Left lung (tissue), 14 donors: ENCODE results near the gene MAP1B. TPM values are rescaled to one million over a fixed set of nuclear protein-coding genes. Genes with fewer than 3 reads are reported as not detected.

Source experiments
- ATAC-seq: fragments of 200-7000 bp; cut with Tn5 transposase; one replicate; pipeline ENCODE4 v1.9.1; 2020; ENCODE audit warnings: moderate library complexity
- DNase-seq, 4 donors: peaks; one replicate each; pipeline ENCODE4 v3.0.0-alpha.2; 2013 to 2020
- H3K27ac ChIP-seq, 2 donors: fragments of 200-600 bp; sonication (generic) in 1 of 2; one replicate each; pipeline versions ENCODE4 v1.5.0 to v1.8.0; 2020 to 2021
- H3K27me3 ChIP-seq, 2 donors: fragments of 200-600 bp; sonication (generic) in 1 of 2; one replicate each; pipeline versions ENCODE4 v1.5.0 to v1.8.0; 2020 to 2021
- H3K36me3 ChIP-seq, 2 donors: fragments of 200-600 bp; sonication (generic) in 1 of 2; one replicate each; pipeline versions ENCODE4 v1.5.0 to v1.8.0; 2020 to 2021
- H3K4me1 ChIP-seq, 2 donors: fragments of 200-600 bp; one replicate each; pipeline ENCODE4 v1.8.0; 2021
- H3K4me3 ChIP-seq, 2 donors: fragments of 200-600 bp; sonication (generic) in 1 of 2; one replicate each; pipeline versions ENCODE4 v1.5.0 to v1.8.0; 2020 to 2021; ENCODE audit warnings: mild to moderate bottlenecking in 1 of 2
- H3K9me3 ChIP-seq, 2 donors: fragments of 200-600 bp; sonication (generic) in 1 of 2; one replicate each; pipeline versions ENCODE4 v1.5.0 to v1.8.0; 2020 to 2021
- CTCF ChIP-seq, 2 donors: fragments of 200-600 bp; sonication (generic) in 1 of 2; IDR thresholded peaks; one replicate each; pipeline versions ENCODE4 v1.5.0 to v1.8.0; 2021; ENCODE audit warnings: antibody characterized with exemption in 2 of 2
- intact Hi-C, 2 donors: fragments of 100-400 bp; cut with DNase I; formaldehyde crosslinking; loops; one replicate each; pipeline versions ENCODE4 v1.11.2 to v1.14.2; 2022
- long read RNA-seq, 12 donors: library from polyadenylated mRNA in 2 of 12; unstranded in 2 of 12; transcript quantifications; one replicate each; pipeline ENCODE4 v2.0.0 and lab custom pipeline, GENCODE V29; 2019 to 2026
- polyA plus RNA-seq, 6 donors: library from polyadenylated mRNA; unstranded; fragments of 120-200 nt; gene quantifications; one replicate each; pipeline ENCODE4 v1.2.1, GENCODE V29; 2013; ENCODE audit not compliant: insufficient read length in 6 of 6
- total RNA-seq, 2 donors: library from RNA; stranded (reverse); fragmentation: NEBNext Ultra II Directional; extraction: Animal tissue kit (Norgen Biotek cat#: 25700); gene quantifications; one replicate each; pipeline ENCODE4 v1.2.1, GENCODE V29; 2021
- donor health status: DM: no; HTN: yes; CAD: no.
- donor health status: DM: no; HTN: no; CAD: no.

MAP1B gene
- total RNA-seq (10 to 100 TPM; 53.0 to 62.6 TPM), polyA plus RNA-seq (10 to 100 TPM; 14.6 to 25.0 (median 22.1) TPM)
- long read RNA-seq, donor 1, partial matches to known transcripts, result 21 of 22 reads
- long read RNA-seq, donor 1, other reads (novel, unspliced or antisense), result 0 of 22 reads
- long read RNA-seq, donor 2, partial matches to known transcripts, result 34 of 35 reads
- long read RNA-seq, donor 2, other reads (novel, unspliced or antisense), result 0 of 35 reads
- long read RNA-seq, donor 3, result 0 reads
- long read RNA-seq, donor 4, partial matches to known transcripts, result 24 of 26 reads
- long read RNA-seq, donor 4, other reads (novel, unspliced or antisense), result 2 of 26 reads
- long read RNA-seq, donor 5, partial matches to known transcripts, result 19 of 19 reads
- long read RNA-seq, donor 5, other reads (novel, unspliced or antisense), result 0 of 19 reads
- long read RNA-seq, donor 6, result 0 reads
- long read RNA-seq, donor 7, result 0 reads
- long read RNA-seq, donor 8, partial matches to known transcripts, result 47 of 47 reads
- long read RNA-seq, donor 8, other reads (novel, unspliced or antisense), result 0 of 47 reads
- long read RNA-seq, donor 9, result 0 reads
- long read RNA-seq, donor 10, partial matches to known transcripts, result 33 of 34 reads
- long read RNA-seq, donor 10, other reads (novel, unspliced or antisense), result 1 of 34 reads
- long read RNA-seq, donor 11, transcript MAP1B-203 (4 exons, 2,079 nt), result major isoform, 7 of 172 reads
- long read RNA-seq, donor 11, partial matches to known transcripts, result 152 of 172 reads
- long read RNA-seq, donor 11, other reads (novel, unspliced or antisense), result 11 of 172 reads
- long read RNA-seq, donor 12, result 0 reads

- peak; percentile 49 to 79 (median 64) for DNase-seq
- ATAC-seq, result peak; percentile 72
- Histone ChIP-seq H3K27ac (peak within 1 kb of the TSS; percentile 26 to 59), H3K27me3 (peaks cover 26 to 55% of the 10 kb centered on the region in 2 donors), H3K4me1 (peaks cover 0 to 28% of the 10 kb centered on the region in 2 donors), H3K36me3 (no peaks in the 10 kb centered on the region), H3K9me3 (no peaks in the 10 kb centered on the region), H3K4me3 (peak within 1 kb of the TSS; percentile 47 to 53)
- intact Hi-C loops, result no loop called here
- TF ChIP-seq CTCF (IDR thresholded peaks at IDR 0.05), result no peak
Measured at GRCh38 chr5:72107131-72107900, at the start of gene MAP1B. Gene MAP1B, plus strand, starts transcription at chr5:72107475. Its CDS starts 57 bp downstream, at chr5:72107532.

DNA sequence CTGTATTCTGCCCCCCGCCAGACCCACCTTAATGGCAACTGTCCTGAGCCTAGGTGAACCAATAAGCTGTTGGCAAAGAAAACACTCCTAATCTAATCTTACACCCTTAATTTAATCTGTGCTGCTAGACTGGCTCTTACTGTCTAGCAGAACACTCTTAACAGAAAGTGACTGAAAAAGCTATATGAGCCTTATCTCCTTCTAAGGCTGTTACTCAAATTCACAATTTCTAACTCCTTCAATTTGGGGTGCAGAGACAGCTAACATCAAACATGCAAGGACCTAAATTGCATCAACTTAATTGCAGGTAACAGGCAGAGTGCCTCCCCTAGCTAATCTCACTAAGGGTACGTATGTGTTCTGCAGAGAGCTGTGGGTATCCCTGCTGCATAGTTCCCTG, 49.5 kb upstream of the MAP1B start:
- Histone ChIP-seq H3K4me3 (no peak overlapping the region), H3K9me3 (peaks cover 0 to 2% of the 10 kb centered on the region in 2 donors), H3K4me1 (no peaks in the 10 kb centered on the region), H3K36me3 (no peaks in the 10 kb centered on the region), H3K27me3 (peaks cover 0 to 12% of the 10 kb centered on the region in 2 donors), H3K27ac (no peak overlapping the region)
- ATAC-seq (no peak), DNase-seq (no peak)
- TF ChIP-seq CTCF (IDR thresholded peaks at IDR 0.05), result no peak
- intact Hi-C loops, result no loop called here

DNA sequence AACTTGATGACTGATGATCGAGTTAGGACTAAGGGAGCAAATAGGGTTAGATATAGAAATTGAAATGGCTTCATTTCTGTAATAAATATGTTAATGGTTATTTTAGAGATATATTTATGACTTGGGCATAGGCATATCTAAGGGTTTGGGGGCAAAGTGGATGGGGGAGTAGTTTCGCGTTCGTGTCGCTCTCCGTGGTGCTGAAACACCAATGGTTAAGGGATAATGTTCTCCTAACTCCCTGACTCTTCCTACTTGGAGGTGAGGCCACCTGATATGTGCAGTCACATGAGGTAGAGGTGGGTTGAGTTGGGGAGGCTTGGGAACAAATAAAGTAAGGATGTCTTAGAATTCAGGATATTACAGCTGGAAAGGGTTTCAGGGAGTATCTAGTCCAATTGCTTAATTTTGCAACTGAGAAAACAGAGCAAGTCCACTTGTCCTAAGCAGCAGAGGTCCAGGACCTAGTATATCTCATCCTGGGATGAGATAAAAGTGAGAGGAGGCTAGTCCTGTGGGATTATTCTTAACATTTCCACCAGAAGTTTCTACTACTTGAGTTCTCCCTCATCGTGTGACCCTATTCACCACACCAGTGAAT, 44.0 kb upstream of the MAP1B start:
- TF ChIP-seq CTCF (IDR thresholded peaks at IDR 0.05), result no peak
- Histone ChIP-seq H3K4me3 (no peak overlapping the region), H3K4me1 (no peaks in the 10 kb centered on the region), H3K27me3 (peaks cover 0 to 10% of the 10 kb centered on the region in 2 donors), H3K36me3 (no peaks in the 10 kb centered on the region), H3K27ac (no peak overlapping the region), H3K9me3 (no peaks in the 10 kb centered on the region)
- ATAC-seq, result no peak
- peak in 2 of 4 donors; percentile 25 to 35 for DNase-seq
- intact Hi-C loops, result no loop called here

DNA sequence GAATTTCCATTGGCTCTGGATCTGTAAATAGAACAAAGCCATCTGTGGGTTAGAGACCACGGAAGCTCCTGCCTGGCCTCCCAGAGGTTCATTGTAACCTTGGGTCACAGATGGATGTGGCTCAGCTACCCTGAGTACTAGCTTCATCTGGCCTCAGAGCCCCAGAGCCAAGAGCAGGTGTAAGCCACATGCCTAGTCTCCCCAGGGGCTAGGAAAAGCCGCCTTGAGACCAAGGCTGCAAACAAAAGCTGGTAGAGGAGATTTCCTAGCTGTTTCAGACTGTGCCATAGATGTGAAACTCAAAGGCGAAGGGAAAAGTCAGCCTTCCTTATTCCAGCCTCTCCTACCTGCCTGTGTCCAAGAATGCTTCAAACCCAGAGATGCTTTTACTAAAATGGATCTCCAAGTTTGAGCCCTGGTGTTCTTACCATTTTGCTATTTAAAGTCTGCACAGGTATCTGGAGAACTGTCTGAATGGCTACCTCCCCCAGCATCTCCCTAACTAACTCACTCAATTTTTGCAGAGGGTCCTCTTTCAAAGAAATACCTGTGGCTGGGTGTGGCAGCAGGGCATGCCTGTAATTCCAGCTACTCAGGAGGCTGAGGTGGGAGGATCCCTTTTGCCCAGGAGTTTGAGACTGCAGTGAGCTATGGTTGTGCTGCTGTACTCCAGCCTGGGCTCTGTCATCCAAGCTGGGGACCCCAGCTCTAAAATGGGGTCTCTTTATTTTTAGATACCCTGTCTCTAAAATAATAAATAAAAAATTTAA, 42.3 kb upstream of the MAP1B start:
- DNase-seq (no peak), ATAC-seq (no peak)
- no peaks in the 10 kb centered on the region for H3K4me1 ChIP-seq
- no peaks in the 10 kb centered on the region for H3K36me3 ChIP-seq
- H3K27ac ChIP-seq, result no peak overlapping the region
- no peak for TF ChIP-seq CTCF (IDR thresholded peaks at IDR 0.05)
- peaks cover 0 to 8% of the 10 kb centered on the region in 2 donors for H3K27me3 ChIP-seq
- intact Hi-C loops, result no loop called here
- H3K9me3 ChIP-seq, result no peaks in the 10 kb centered on the region
- no peak overlapping the region for H3K4me3 ChIP-seq
